Panc1 (cell line): Measurements from ENCODE around the gene HTT-AS.

ENCODE experiments used
- CTCF ChIP-seq: fragments of 450-650 bp; IDR thresholded peaks from 2 replicates; pipeline ENCODE4 v1.5.1; 2017; ENCODE audit warnings: mild to moderate bottlenecking
- POLR2AphosphoS5 ChIP-seq: IDR thresholded peaks from 2 replicates; pipeline ENCODE4 v1.6.1; 2012; ENCODE audit warnings: mild to moderate bottlenecking, low read depth, low read length, moderate library complexity

- TF ChIP-seq CTCF, result no peak
- no peak for TF ChIP-seq POLR2AphosphoS5
These were observed 5.4 kb upstream of the HTT-AS start for GRCh38 chr4:3079694-3080123.
